NOMO-1 (cell line): ENCODE data around the gene DCC.

ENCODE experiments used
- DNase-seq, 2 experiments: peaks; one replicate each; lab custom pipeline; 2025; ENCODE audit not compliant: unreplicated experiment in 2 of 2; lab: John Stamatoyannopoulos, UW

DCC gene

GRCh38 chr18:52577795-52578194 lies 237.8 kb downstream of the DCC start:
- DNase-seq, result no peak

- no peak for DNase-seq
Measured at GRCh38 chr18:52582061-52582460, 242.1 kb downstream of the DCC start.

- DNase-seq, result no peak
Measured at GRCh38 chr18:52582516-52582915, 242.5 kb downstream of the DCC start.

- DNase-seq, result no peak
Measured at GRCh38 chr18:52588931-52589330, 248.9 kb downstream of the DCC start.

GRCh38 chr18:52596748-52597435 lies 256.9 kb downstream of the DCC start:
- DNase-seq, result no peak

GRCh38 chr18:52598921-52599320 lies 258.9 kb downstream of the DCC start:
- no peak for DNase-seq

- DNase-seq, result no peak
Measured at GRCh38 chr18:52602820-52603219, 262.8 kb downstream of the DCC start.

- DNase-seq, result no peak
Measured at GRCh38 chr18:52605345-52605744, 265.3 kb downstream of the DCC start.

- no peak for DNase-seq
Measured at GRCh38 chr18:52607985-52608384, 268.0 kb downstream of the DCC start.

- no peak for DNase-seq
Measured at GRCh38 chr18:52610451-52611115, 270.6 kb downstream of the DCC start.

GRCh38 chr18:52612406-52612805 lies 272.4 kb downstream of the DCC start:
- no peak for DNase-seq

GRCh38 chr18:52615321-52615720 lies 275.3 kb downstream of the DCC start:
- DNase-seq, result no peak

- no peak for DNase-seq
Measured at GRCh38 chr18:52615943-52616342, 275.9 kb downstream of the DCC start.

- no peak for DNase-seq
Measured at GRCh38 chr18:52617931-52618330, 277.9 kb downstream of the DCC start.

- no peak for DNase-seq
Measured at GRCh38 chr18:52620926-52621439, 281.0 kb downstream of the DCC start.

- no peak for DNase-seq
Measured at GRCh38 chr18:52624702-52625101, 284.7 kb downstream of the DCC start.

- DNase-seq, result no peak
Measured at GRCh38 chr18:52636536-52636935, 296.5 kb downstream of the DCC start.

GRCh38 chr18:52648201-52648600 lies 308.2 kb downstream of the DCC start:
- no peak for DNase-seq

GRCh38 chr18:52652391-52652790 lies 312.4 kb downstream of the DCC start:
- no peak for DNase-seq

- no peak for DNase-seq
Measured at GRCh38 chr18:52657043-52657805, 317.2 kb downstream of the DCC start.

GRCh38 chr18:52667463-52668065 lies 327.6 kb downstream of the DCC start:
- DNase-seq, result no peak
